ENCODE results near the gene SIN3A.
"Not testable (repeated sequence)": the region's sequence is repeated elsewhere in the genome, so short reads cannot be mapped to it uniquely, and the experiment has no call there.

The SIN3A gene

GRCh38 chr15:75353604-75354003 is 97.9 kb downstream of the SIN3A start:
- FAIRE-seq: no peak

GRCh38 chr15:75352186-75353080 is 99.1 kb downstream of the SIN3A start:
- no peak for FAIRE-seq

GRCh38 chr15:75350601-75351361 is 100.7 kb downstream of the SIN3A start:
- FAIRE-seq: no peak

- FAIRE-seq: no peak
These were observed 101.5 kb downstream of the SIN3A start for GRCh38 chr15:75349851-75350588.

- FAIRE-seq: not testable (repeated sequence)
These were observed 102.2 kb downstream of the SIN3A start for GRCh38 chr15:75349351-75349669.

- no peak for FAIRE-seq
These were observed 102.7 kb downstream of the SIN3A start for GRCh38 chr15:75348562-75349350.

GRCh38 chr15:75348034-75348561 is 103.4 kb downstream of the SIN3A start:
- FAIRE-seq: no peak

- FAIRE-seq: no peak
These were observed 104.1 kb downstream of the SIN3A start for GRCh38 chr15:75347222-75348033.

GRCh38 chr15:75346796-75347221 is 104.7 kb downstream of the SIN3A start, which contains the start of gene NEIL1:
NEIL1 (plus strand) TSS chr15:75347039; CDS start chr15:75348906, 1,867 bp downstream.
- FAIRE-seq: no peak

GRCh38 chr15:75343953-75344352 is 107.5 kb downstream of the SIN3A start:
- FAIRE-seq: not testable (repeated sequence)

- FAIRE-seq: no peak
These were observed 109.3 kb downstream of the SIN3A start for GRCh38 chr15:75342221-75342620.

GRCh38 chr15:75339531-75340240 is 111.8 kb downstream of the SIN3A start:
- no peak for FAIRE-seq

- no peak for FAIRE-seq
These were observed 112.7 kb downstream of the SIN3A start for GRCh38 chr15:75338661-75339240.

- peak; percentile 84 for FAIRE-seq
These were observed 115.7 kb downstream of the SIN3A start, which contains the start of gene COMMD4 for GRCh38 chr15:75335705-75336355. COMMD4 (plus strand) TSS chr15:75336063; CDS start chr15:75336090, 27 bp downstream.

- no peak for FAIRE-seq
These were observed 116.2 kb downstream of the SIN3A start for GRCh38 chr15:75335313-75335704.

- not testable (repeated sequence) for FAIRE-seq
These were observed 117.7 kb downstream of the SIN3A start for GRCh38 chr15:75333654-75334419.

- not testable (repeated sequence) for FAIRE-seq
These were observed 119.4 kb downstream of the SIN3A start for GRCh38 chr15:75332093-75332492.

GRCh38 chr15:75329571-75329970 is 121.9 kb downstream of the SIN3A start:
- no peak for FAIRE-seq

All from A204.1 (cell line).